AG09309 (cell line): ENCODE data around the gene FSD1.

Experiments
- DNase-seq: peaks from one replicate; pipeline ENCODE4 v3.0.0-alpha.2; 2010; ENCODE audit warnings: low read depth
- H3K4me3 ChIP-seq: 2 replicates; pipeline ENCODE4 v1.5.1; 2011; ENCODE audit warnings: mild to moderate bottlenecking, low read depth, low read length, moderate library complexity; ENCODE audit not compliant: control insufficient read depth
- CTCF ChIP-seq: IDR thresholded peaks from 2 replicates; pipeline ENCODE4 v1.5.1; 2011; ENCODE audit warnings: mild to moderate bottlenecking, low read depth, low read length, inconsistent platforms; ENCODE audit not compliant: insufficient read depth, control insufficient read depth; ENCODE audit errors: missing control alignments

FSD1 gene

GRCh38 chr19:4305257-4305612, 837 bp downstream of the FSD1 start:
- no peak for TF ChIP-seq CTCF
- H3K4me3 ChIP-seq, result no peak overlapping the region
- DNase-seq, result no peak

- no peak for TF ChIP-seq CTCF
- DNase-seq, result no peak
- no peak overlapping the region for H3K4me3 ChIP-seq
Measured at GRCh38 chr19:4305659-4306058, 1.3 kb downstream of the FSD1 start.

- H3K4me3 ChIP-seq, result no peak overlapping the region
- no peak for DNase-seq
- TF ChIP-seq CTCF, result no peak
Measured at GRCh38 chr19:4310247-4311121, 6.1 kb downstream of the FSD1 start.

- DNase-seq, result no peak
- no peak overlapping the region for H3K4me3 ChIP-seq
- no peak for TF ChIP-seq CTCF
Measured at GRCh38 chr19:4313847-4314490, 9.6 kb downstream of the FSD1 start.

GRCh38 chr19:4316956-4317355, 12.6 kb downstream of the FSD1 start:
- H3K4me3 ChIP-seq, result no peak overlapping the region
- no peak for TF ChIP-seq CTCF
- no peak for DNase-seq

- no peak for DNase-seq
- no peak for TF ChIP-seq CTCF
- no peak overlapping the region for H3K4me3 ChIP-seq
Measured at GRCh38 chr19:4318460-4318859, 14.1 kb downstream of the FSD1 start.
